ENCODE data around the gene CD27. TPM values are rescaled to one million over a fixed set of nuclear protein-coding genes. Genes with fewer than 3 reads are reported as not detected.

The CD27 gene
- total and polyA plus RNA-seq, 2 of the 13 experiments (the other 11 are each of a cell fraction or from before 2014, with no cell fraction given) = 0.12 TPM; not detected in 1

GRCh38 chr12:6451348-6452244, 6.8 kb downstream of the CD27 start, which contains the start of gene TAPBPL (continued):
- TF ChIP-seq ZNF18 (CRISPR knock-in tag; IDR thresholded peaks at IDR 0.05; ENCODE audit: insufficient replicate concordance) (no peak), ELF1 (CRISPR knock-in tag; IDR thresholded peaks at IDR 0.05) (peak; percentile 71; the same call in 1 of the 2 replicates), PCBP2 (optimal IDR thresholded peaks at IDR 0.05; ENCODE audit: low read depth, low read length, poor library complexity, severe bottlenecking) (no peak), ZFP1 (CRISPR knock-in tag; IDR thresholded peaks at IDR 0.05) (0 out of 2 replicates have a peak, but pooled peaks have one; percentile 28), ZNF850 (CRISPR knock-in tag; conservative IDR thresholded peaks at IDR 0.05) (no peak), HOXA7 (CRISPR knock-in tag; IDR thresholded peaks at IDR 0.05) (no peak), ZNF775 (CRISPR knock-in tag; IDR thresholded peaks at IDR 0.05; ENCODE audit: borderline replicate concordance) (peak; percentile 64; the same call in 1 of the 2 replicates), ZNF740 (CRISPR knock-in tag; IDR thresholded peaks at IDR 0.05) (no peak), FOXA1 (IDR thresholded peaks at IDR 0.05) (no peak), FOXA1 (CRISPR knock-in tag; IDR thresholded peaks at IDR 0.05) (no peak; the same call in 1 of the 2 replicates), GATA4 (IDR thresholded peaks at IDR 0.05; ENCODE audit: borderline replicate concordance, low read depth) (peak; percentile 28; the same call in 1 of the 2 replicates), TFE3 (CRISPR knock-in tag; IDR thresholded peaks at IDR 0.05) (no peak; the same call in 1 of the 2 replicates), NKX3-1 (CRISPR knock-in tag; IDR thresholded peaks at IDR 0.05) (peak; percentile 59; the same call in 1 of the 2 replicates), TBX2 (CRISPR knock-in tag; IDR thresholded peaks at IDR 0.05; ENCODE audit: borderline replicate concordance) (peak; percentile 31; the same call in 1 of the 2 replicates), GLMP (CRISPR knock-in tag; IDR thresholded peaks at IDR 0.05; ENCODE audit: borderline replicate concordance) (no peak), ZNF136 (CRISPR knock-in tag; IDR thresholded peaks at IDR 0.05; ENCODE audit: low read depth) (peak; percentile 49; the same call in 1 of the 2 replicates), SMARCE1 (IDR thresholded peaks at IDR 0.05; ENCODE audit: borderline replicate concordance) (no peak), ZSCAN21 (CRISPR knock-in tag; IDR thresholded peaks at IDR 0.05; ENCODE audit: borderline replicate concordance) (no peak), ZNF772 (CRISPR knock-in tag; IDR thresholded peaks at IDR 0.05) (0 out of 2 replicates have a peak, but pooled peaks have one; percentile 35), ZNF431 (CRISPR knock-in tag; IDR thresholded peaks at IDR 0.05; ENCODE audit: borderline replicate concordance, low read depth) (peak; percentile 24), TFAP4 (IDR thresholded peaks at IDR 0.05; ENCODE audit: borderline replicate concordance, low read depth) (no peak; the same call in 1 of the 2 replicates), TSC22D2 (CRISPR knock-in tag; IDR thresholded peaks at IDR 0.05; ENCODE audit: borderline replicate concordance) (0 out of 2 replicates have a peak, but pooled peaks have one; percentile 20), SMAD3 (CRISPR knock-in tag; IDR thresholded peaks at IDR 0.05) (no peak), NCOA1 (CRISPR knock-in tag; IDR thresholded peaks at IDR 0.05) (no peak)
